HG02870 (cell line): Measurements from ENCODE around the gene FUNDC1.

ENCODE experiments used
- ATAC-seq: cut with Tn5 transposase; IDR thresholded peaks from one replicate; pipeline ENCODE4 v1.9.1; 2021; ENCODE audit warnings: mild to moderate bottlenecking, moderate library complexity; ENCODE audit not compliant: unreplicated experiment

FUNDC1 gene

GRCh38 chrX:44482575-44482974 is 60.1 kb downstream of the FUNDC1 start:
- ATAC-seq = no peak

- ATAC-seq = no peak
These were observed 62.1 kb downstream of the FUNDC1 start for GRCh38 chrX:44480591-44480990.

GRCh38 chrX:44474410-44474809 is 68.2 kb downstream of the FUNDC1 start:
- ATAC-seq = no peak
